Mucosa of gallbladder (tissue), 1 donor: ENCODE data around the gene TMEM217. TPM values are rescaled to one million over a fixed set of nuclear protein-coding genes. Genes with fewer than 3 reads are reported as not detected.

ENCODE experiments used
- DNase-seq: peaks from one replicate; pipeline ENCODE4 v3.0.0-alpha.2; 2020; ENCODE audit warnings: low spot score
- total RNA-seq: library from RNA; stranded (reverse); gene quantifications from one replicate; pipeline ENCODE4 v1.2.1, GENCODE V29; 2021
- donor health status: DM: no; HTN: no; CAD: no.

TMEM217 gene
- total RNA-seq, 1 donor from 2014 or later, result 0.55 TPM

DNA sequence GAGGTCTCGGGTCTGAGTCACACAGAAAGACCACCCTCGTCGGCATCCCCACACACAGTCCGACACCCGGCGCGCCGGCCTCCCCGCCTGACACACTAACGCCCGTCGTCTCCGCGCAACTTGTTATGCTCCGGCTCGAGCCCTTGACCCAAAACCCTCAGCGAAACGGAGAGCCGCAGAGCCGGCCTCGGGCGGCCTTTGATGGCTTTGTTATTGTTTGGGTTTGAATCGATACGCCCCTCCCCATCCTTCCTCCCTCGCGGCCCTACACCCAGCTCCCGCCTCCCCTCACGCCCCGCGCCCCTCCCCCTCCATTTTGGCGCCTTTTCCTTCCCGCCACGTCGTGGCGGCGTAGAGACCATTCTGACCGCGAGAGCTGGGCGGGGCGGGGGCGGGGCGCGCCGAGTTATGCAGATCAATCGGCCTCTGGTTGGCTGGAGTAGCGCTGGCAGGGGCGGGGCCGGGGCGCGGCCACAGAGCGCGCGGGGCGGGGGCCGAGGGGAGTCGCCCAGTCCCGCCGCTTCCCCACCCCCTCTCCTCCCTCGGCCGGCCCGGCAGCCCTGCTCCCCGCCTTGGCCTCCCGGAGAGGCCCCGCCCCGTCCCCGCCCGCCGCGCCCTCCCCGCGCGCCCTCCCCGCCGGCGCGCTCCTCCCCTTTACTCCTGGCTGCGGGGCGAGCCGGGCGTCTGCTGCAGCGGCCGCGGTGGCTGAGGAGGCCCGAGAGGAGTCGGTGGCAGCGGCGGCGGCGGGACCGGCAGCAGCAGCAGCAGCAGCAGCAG lies 88.3 kb downstream of the TMEM217 start, which contains the start of gene PIM1:
Gene PIM1, plus strand, starts transcription at position 657 of the 777 bp plus-strand sequence. CDS start 424 bp downstream, outside the sequence.
- DNase-seq, result peak; percentile 99

GRCh38 chr6:37168811-37169495 lies 89.0 kb downstream of the TMEM217 start:
- DNase-seq, result no peak

GRCh38 chr6:37168163-37168758 lies 89.7 kb downstream of the TMEM217 start:
- no peak for DNase-seq

- no peak for DNase-seq
These were observed 95.2 kb downstream of the TMEM217 start for GRCh38 chr6:37162740-37163139.

Other genes with a start within 250 kb of the TMEM217 start
- 21.8 TPM for gene PIM1, start 88.0 kb downstream of the TMEM217 start, total RNA-seq
- gene TBC1D22B, start 372 bp downstream of the TMEM217 start, total RNA-seq, result 15.3 TPM
- 17.7 TPM for gene RNF8, start 95.8 kb upstream of the TMEM217 start, total RNA-seq
- gene CMTR1, start 175.1 kb upstream of the TMEM217 start, total RNA-seq, result 33.6 TPM
- gene CCDC167, start 241.7 kb upstream of the TMEM217 start, total RNA-seq, result 12.9 TPM